GM18526 (cell line): ENCODE data around the gene MIS12.

Experiments used
- POLR2A ChIP-seq: IDR thresholded peaks from 3 replicates; pipeline ENCODE4 v1.6.1; 2011; ENCODE audit not compliant: insufficient read length; ENCODE audit errors: extremely low read depth

The MIS12 gene, protein sequence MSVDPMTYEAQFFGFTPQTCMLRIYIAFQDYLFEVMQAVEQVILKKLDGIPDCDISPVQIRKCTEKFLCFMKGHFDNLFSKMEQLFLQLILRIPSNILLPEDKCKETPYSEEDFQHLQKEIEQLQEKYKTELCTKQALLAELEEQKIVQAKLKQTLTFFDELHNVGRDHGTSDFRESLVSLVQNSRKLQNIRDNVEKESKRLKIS

DNA sequence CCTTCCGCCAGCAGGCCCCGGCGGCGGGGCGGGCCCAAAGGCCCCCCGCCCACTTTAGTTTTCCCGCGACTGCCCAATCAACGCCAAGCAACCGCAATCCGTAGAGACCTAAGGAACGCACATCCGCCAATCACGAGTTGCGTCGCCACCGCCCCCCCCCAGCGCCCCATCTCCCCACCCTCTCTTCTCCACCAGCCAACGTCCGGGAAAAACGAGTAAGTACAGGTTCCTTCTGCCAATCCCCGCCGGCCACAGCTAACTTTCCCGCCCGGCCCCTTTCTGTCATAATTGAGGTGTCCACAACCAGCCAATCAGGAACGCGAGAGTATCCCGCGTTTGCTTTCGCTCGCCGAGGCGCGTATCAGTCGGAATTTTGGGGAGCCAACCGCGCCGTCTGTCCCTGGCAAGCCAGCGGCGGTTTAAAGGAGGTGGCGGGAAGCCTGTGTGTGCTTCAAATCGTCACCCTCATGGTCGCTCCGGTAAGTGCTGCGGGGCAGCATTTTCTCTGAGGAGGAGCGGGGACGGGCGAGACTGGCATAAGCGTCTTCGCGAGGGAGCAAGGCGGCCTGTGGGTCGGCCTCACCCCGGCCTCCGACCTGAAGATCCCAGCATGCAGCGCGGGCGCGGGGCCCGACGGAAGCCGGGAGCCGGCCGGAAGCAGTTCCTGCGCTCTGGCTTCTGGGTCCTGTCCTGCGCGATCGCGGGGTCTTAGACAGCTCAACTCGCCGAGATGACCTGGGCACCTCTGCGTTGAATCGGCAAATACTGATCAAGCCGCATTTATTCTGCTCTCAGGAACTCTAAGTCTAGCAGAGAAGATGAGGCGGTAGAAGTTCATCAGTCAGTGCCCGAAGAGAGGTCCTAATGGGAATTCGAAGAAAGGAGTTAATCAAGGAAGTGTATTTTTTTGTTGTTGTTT is at the start of gene MIS12:
TSS of gene MIS12 (plus strand) at position 361 of the 919 bp plus-strand sequence. CDS start 2,297 bp downstream, outside the sequence.
- TF ChIP-seq POLR2A: peak; percentile 75

DNA sequence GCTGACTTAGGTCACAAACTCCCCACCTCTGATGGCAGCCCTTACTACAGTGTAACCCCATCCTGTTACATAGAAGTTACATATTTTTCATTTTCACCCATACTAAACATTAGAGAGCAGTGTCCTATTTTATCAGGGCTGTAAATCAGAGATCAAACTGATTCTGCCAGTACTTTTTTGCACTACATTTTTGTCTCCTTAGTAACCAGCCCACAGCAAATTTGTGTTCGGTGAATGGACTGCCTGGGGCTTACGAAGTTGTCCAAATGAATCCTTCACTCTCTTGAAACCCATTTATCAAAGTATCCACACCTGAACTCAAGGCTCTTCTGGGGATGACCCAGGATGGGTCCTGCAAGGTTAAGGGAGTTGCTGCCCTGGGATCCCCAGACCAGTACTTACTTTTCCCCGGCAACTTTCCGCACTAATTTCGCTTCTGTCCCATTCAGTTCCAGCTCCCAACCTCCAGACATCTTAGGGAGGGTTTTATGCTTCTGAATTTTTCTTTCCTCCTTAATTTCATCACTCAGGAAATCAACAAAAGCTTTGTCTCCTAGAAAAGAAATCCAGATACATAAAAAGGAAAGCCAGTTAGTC is 48.5 kb upstream of the MIS12 start:
- no peak for TF ChIP-seq POLR2A

DNA sequence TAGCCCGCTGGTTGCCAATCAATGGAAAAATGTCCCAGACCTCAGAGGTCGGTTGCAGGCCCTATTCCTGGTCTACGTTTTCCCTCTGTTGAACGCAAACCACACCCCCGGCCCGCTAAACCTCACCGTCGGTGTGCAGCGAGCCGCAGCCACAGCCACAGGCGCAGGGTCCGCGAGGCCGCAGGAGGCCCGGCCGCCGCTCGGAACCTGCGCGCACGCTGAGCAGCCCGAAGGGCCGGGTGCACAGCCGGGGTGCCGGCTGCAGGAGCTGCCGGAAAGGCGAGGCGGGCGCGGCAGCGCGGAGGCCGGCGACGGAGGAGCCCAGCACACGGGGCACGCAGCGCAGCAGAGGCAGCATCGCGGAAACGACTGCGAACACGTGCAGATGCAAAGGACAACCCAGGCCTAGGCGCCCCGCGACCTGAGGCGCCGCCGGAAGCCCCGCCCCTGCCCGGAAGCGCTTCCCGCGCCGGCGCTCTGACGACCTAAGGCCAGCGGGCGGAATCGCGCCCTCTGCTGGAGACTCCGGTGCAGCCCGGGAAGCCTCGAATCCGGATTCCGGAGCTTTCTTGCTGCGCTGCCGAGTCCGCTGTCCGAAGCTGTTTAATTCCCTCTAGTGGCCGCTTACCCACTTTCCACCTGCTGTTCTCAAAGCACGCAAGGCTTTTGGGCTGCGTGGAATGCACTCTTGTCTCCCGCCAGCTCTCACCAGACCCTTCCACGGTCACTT is 47.5 kb upstream of the MIS12 start, which contains the start of gene C1QBP:
TSS of gene C1QBP (minus strand) at position 440 of the 730 bp plus-strand sequence. CDS start at position 358, 82 bp downstream.
- peak; percentile 92 for TF ChIP-seq POLR2A

DNA sequence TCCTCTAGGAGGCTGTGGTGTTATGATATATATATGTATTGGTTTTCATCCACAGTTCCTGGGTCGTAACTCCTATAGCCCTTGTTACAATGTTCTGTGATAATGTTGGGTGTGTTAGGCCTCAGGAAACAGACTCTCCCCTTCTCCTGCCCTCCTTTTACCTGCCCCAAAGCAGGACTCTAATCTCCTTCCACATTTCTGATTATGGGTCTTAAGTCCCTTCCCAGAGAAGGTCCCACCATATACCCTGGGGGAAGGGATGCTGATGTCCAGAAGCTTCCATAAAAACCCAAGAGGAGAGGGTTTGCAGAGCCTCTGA is 47.0 kb upstream of the MIS12 start:
- TF ChIP-seq POLR2A: no peak

DNA sequence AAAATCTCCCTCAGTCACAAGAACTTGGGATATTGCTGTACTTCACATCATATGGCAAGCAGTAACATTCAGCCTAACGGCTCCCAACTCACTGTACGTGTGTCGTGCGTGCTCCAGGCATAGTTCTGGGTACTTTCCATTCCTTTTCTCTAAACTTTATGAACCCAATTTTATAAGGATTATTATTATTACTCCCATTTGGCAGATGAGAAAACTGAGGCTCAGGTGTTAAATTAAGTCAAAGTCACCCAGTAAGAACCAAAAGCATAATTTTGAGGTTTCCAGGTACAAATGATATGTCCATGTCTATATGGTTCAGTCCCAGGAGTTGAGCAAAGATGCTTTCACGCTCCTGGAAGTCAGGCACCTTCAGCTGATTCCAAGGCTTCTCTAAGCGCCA is 42.6 kb upstream of the MIS12 start:
- no peak for TF ChIP-seq POLR2A

DNA sequence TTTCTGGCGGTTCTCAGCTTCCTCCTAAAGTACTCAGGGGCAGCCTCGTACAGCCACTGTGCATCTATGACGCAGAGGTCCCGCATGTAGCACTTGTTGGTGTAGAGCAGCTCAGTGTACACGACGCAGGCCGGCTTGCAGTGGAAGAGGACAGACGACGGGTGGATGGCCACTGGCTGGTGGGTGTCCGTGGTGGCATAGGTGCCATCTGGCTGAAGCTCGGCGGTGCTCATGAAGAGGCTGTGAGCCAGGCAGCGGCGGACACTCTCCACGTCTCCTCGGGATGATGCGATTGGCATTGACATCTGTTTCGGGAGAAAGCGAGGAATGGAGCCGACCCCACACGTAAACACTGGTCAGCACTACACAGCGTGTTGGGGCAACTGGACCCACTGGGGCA is 42.2 kb upstream of the MIS12 start:
- no peak for TF ChIP-seq POLR2A

DNA sequence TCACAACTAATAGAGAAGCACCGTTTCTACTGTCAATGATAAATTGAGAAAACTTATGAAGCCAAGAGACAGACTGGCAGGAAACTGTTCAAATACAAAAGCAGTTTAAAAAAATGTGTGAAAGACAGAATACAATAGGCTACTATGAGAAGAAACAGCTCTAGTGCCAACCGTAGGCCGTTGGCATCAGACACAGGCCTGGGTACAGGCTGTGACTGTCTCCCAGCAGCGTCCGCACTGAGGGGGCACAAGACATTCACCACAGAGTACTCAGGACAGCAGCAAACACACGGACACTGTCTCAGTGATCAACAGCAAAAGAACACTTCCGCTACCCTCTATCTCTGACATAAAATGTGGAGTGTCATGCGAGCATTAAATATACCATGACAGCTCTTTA is 39.6 kb upstream of the MIS12 start:
- TF ChIP-seq POLR2A: no peak

DNA sequence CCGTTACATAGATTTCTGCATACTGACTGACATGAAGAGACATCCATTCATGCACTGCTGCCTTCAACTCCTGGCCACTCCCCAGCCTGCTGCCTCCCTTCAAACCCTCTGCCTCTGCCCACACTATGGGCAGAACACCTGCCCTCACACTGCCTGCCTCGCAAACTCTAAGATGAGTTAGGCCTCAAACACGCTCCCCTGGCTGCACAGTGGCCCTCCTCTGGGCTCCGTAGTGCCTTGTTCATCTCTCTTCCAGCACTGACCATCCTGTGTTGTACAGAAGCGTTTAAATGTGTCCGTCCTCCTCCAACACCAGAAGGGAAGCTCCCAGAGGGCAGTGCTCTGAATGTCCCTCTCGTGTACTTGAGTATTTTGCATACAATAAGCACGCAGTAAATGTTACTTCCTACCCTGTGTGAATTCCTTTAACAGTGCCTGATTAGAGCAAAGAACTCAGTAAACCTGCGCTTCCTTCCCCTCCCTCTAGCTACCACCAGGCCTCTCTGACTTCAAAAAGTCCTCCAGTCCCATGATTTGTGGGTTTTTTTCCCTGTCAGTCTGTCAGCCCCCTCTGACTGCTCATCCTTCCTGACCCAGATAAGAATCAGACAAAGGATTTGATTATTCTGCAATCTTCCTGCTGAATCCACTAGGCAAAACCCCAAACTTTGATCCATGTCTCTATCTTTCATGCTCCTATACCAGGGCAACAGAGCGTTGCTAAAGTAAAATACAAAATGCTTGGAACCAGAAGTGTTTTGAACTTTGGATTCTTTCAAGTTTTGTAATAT is 21.5 kb upstream of the MIS12 start:
- TF ChIP-seq POLR2A: no peak

DNA sequence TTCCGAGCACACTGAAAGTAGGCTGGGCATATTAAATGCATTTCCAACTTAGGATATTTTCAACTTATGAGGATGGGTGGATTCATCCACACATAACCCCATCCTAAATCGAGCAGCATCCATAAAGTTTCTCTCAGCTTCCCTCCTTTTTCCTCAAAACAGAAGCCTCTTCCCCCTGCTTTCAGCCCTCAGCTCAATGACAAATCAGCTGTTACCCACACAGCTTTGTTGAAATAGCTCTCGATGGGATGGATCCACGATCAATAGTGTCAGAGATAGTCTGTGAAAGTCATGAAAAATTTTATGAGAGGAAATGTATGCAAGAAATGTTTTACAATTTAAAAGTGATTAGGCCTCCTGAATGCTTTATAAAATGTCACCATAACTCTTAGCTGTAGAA is 20.1 kb upstream of the MIS12 start:
- TF ChIP-seq POLR2A: no peak

DNA sequence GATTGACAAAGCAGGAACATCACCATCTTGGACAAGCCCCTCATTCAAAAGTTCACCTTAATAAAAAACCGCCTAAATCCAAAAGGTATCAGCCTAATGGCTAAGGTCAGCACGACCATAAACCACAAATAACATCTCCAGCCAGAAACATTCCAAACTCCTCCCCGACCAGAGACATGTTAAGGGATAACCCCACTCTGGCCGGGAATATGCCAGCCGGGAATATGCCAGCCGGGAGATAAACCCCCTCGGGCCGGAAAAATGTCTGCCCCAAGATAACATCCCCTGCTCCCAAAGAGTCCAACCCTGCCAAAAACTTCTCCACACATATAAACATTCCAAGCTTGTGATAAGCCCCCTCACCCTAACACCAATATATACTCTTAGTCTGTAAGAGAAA is 18.9 kb upstream of the MIS12 start:
- no peak for TF ChIP-seq POLR2A

DNA sequence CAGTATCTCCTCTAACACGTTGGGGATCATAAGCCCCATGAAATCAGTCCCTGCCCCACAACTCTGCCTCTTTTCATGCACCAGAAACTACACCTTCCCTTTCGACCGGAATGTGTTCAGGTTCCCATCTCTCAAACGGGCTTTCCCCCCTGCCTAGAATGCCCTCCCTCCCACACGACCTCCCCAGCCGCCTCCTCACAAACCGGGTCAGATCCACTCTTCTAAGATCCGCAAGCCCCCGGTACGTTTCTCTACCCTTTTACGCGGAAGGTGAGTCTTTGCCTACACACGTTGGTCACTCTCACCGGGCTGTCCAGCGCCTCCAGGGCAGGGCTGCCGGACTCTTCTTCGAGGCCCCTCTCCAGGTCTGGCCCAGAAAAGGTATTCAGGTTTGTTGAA is 18.3 kb upstream of the MIS12 start:
- TF ChIP-seq POLR2A: no peak

DNA sequence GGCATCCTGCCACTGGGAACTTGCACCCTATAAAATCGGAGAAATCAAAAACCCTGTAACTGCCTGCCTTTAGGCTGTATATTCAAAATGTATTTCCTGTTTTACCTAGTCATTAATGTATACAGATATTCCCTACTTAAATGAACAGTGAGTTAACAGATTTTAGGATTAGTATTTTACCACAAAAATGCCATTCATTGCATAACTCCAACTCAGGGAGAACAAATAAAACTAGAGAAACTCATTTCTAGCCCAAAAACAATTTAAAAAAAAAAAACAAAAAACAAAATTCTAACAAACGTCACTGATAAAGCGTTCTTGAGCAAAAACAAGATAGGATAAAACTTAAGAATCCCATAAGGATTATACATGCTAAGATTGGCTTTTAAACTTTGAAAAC is 13.9 kb upstream of the MIS12 start:
- TF ChIP-seq POLR2A: no peak

DNA sequence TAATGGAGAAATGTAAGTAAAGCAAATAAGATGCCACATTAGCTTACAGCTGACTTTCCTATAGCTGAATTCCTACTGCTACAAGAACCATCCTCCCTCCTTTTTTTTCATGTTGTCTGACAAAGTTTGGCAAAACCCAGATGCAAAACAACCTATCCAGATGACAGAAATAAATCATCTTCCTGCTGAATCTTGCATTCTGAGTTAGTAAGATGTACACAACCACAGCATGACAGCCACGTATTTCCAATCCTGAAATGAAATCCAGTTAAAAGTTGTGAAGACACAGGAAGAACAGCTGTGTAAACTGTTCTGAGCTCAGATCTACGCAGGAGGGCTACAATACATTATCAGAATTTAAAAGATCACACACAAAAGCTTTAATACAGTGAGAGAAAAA is 12.5 kb upstream of the MIS12 start:
- no peak for TF ChIP-seq POLR2A

DNA sequence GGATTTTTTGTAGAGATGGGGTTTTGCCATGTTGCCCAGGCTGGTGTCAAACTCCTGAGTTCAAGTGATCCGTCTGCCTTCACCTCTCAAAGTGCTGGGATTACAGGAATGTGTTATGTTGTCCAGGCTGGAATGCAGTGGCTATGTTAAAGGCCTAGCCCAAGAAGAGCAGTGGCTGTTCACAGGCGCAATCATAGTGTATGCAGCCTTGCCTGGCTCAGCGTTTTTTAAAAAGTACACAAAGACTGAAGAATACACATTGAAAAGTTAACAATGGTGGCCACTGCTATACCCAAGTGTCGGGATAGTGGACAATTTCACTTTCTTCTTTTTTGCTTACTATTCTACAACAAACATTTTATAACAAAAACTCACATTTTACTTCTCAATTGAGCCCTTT is 7.4 kb upstream of the MIS12 start:
- no peak for TF ChIP-seq POLR2A

DNA sequence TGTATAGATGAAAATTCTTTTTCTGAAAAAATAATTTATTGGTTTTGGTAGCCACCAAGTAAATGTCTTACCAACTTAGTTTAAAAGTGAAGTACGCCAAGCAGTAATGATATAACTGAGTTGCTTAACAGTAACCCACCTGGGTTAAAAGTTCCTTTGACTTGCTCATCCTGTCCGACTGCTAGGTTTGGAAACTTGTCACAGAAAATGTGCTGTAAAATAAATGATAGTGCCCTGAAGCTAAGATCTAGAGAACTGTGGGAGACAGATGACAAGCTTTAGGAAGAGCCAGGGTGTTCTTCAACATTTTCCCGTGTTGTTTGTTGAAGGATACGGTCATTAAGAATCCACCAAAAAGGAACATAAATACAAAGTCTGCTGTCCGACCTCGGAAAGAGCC is 5.4 kb upstream of the MIS12 start:
- TF ChIP-seq POLR2A: no peak
